Tibial nerve (tissue), 4 donors: Measurements from ENCODE around the gene WDR72. TPM values are rescaled to one million over a fixed set of nuclear protein-coding genes. Genes with fewer than 3 reads are reported as not detected.

Experiments
- DNase-seq, 2 donors: peaks; one replicate each; pipeline ENCODE4 v3.0.0-alpha.2; 2019; ENCODE audit warnings: low spot score in 2 of 2
- H3K27ac ChIP-seq, 4 donors: fragments of 200-600 bp; sonication (generic) in 3 of 4; one replicate each; pipeline ENCODE4 v1.5.1; 2017 to 2019; ENCODE audit warnings: mild to moderate bottlenecking in 1 of 4
- H3K27me3 ChIP-seq, 2 donors: fragments of 200-600 bp; sonication (generic) in 1 of 2; one replicate each; pipeline versions ENCODE4 v1.5.1 to v1.6.0; 2017 to 2019
- H3K36me3 ChIP-seq, 3 donors: fragments of 200-600 bp; sonication (generic); one replicate each; pipeline ENCODE4 v1.5.1; 2018 to 2019
- H3K4me1 ChIP-seq, 4 donors: fragments of 200-600 bp; sonication (generic) in 3 of 4; one replicate each; pipeline ENCODE4 v1.5.1; 2017 to 2019
- H3K4me3 ChIP-seq, 4 donors: fragments of 200-600 bp; sonication (generic) in 3 of 4; one replicate each; pipeline ENCODE4 v1.5.1; 2017 to 2019; ENCODE audit warnings: mild to moderate bottlenecking in 1 of 4, moderate library complexity in 1 of 4
- H3K9me3 ChIP-seq, 4 donors: fragments of 200-600 bp; sonication (generic) in 3 of 4; one replicate each; pipeline ENCODE4 v1.5.1; 2017 to 2019
- CTCF ChIP-seq, 5 experiments: fragments of 200-600 bp in 3 of 5; fragments of 450-650 bp in 2 of 5; sonication (generic) in 3 of 5; IDR thresholded peaks; one replicate each; pipeline ENCODE4 v1.5.1; 2016 to 2019; ENCODE audit warnings: antibody characterized with exemption in 5 of 5, mild to moderate bottlenecking in 3 of 5, moderate library complexity in 2 of 5
- EP300 ChIP-seq, 2 donors: sonication (generic); formaldehyde crosslinking; IDR thresholded peaks; one replicate each; pipeline ENCODE4 v1.6.1; 2017; ENCODE audit warnings: antibody characterized with exemption in 2 of 2, mild to moderate bottlenecking in 1 of 2
- POLR2A ChIP-seq, 2 donors: fragments of 450-650 bp; IDR thresholded peaks; one replicate each; pipeline ENCODE4 v1.6.1; 2017; ENCODE audit warnings: antibody characterized with exemption in 2 of 2, mild to moderate bottlenecking in 2 of 2, moderate library complexity in 2 of 2
- WGBS, 2 donors: methylation state at CpG; one replicate each; pipeline ENCODE4 v1.1.5; 2018; 5-methylcytosine and 5-hydroxymethylcytosine counted together
- total RNA-seq, 4 donors: library from RNA; depleted of rRNA; stranded (reverse); fragments of >200 nt; gene quantifications; one replicate each; pipeline ENCODE4 v1.1.0, GENCODE V29; 2016

Gene WDR72
- total RNA-seq, 4 donors from 2014 or later, result not detected

- H3K27ac ChIP-seq, result no peak overlapping the region
- H3K36me3 ChIP-seq, result no peaks in the 10 kb centered on the region
- no peak for DNase-seq
- no peak overlapping the region for H3K4me3 ChIP-seq
- no peaks in the 10 kb centered on the region for H3K4me1 ChIP-seq
- no peaks in the 10 kb centered on the region for H3K9me3 ChIP-seq
- WGBS, 2 donors, result 76 to 81% methylated on average over 3 of the region's 3 CpGs
- H3K27me3 ChIP-seq, result no peaks in the 10 kb centered on the region
- TF ChIP-seq EP300 (IDR thresholded peaks at IDR 0.05), result no peak
- TF ChIP-seq CTCF (IDR thresholded peaks at IDR 0.05), result no peak
- no peak for TF ChIP-seq POLR2A (IDR thresholded peaks at IDR 0.05)
These were observed 189.5 kb downstream of the WDR72 start for GRCh38 chr15:53569751-53570480.

- no peak overlapping the region for H3K27ac ChIP-seq
- no peaks in the 10 kb centered on the region for H3K36me3 ChIP-seq
- no peaks in the 10 kb centered on the region for H3K4me1 ChIP-seq
- DNase-seq, result no peak
- no peak overlapping the region for H3K4me3 ChIP-seq
- TF ChIP-seq EP300 (IDR thresholded peaks at IDR 0.05), result no peak
- TF ChIP-seq CTCF (IDR thresholded peaks at IDR 0.05), result no peak
- no peak for TF ChIP-seq POLR2A (IDR thresholded peaks at IDR 0.05)
- H3K9me3 ChIP-seq, result no peaks in the 10 kb centered on the region
- 61 to 65% methylated on average over 4 of the region's 4 CpGs for WGBS, 2 donors
- H3K27me3 ChIP-seq, result no peaks in the 10 kb centered on the region
These were observed 192.6 kb downstream of the WDR72 start for GRCh38 chr15:53566912-53567311.

- Histone ChIP-seq H3K4me3 (no peak overlapping the region), H3K4me1 (no peaks in the 10 kb centered on the region), H3K27ac (no peak overlapping the region), H3K9me3 (no peaks in the 10 kb centered on the region), H3K27me3 (no peaks in the 10 kb centered on the region), H3K36me3 (no peaks in the 10 kb centered on the region)
- TF ChIP-seq EP300 (IDR thresholded peaks at IDR 0.05), result no peak
- TF ChIP-seq CTCF (IDR thresholded peaks at IDR 0.05), result no peak
- no peak for TF ChIP-seq POLR2A (IDR thresholded peaks at IDR 0.05)
- DNase-seq, result no peak
- WGBS, 2 donors, result 61 to 66% methylated on average over 4 of the region's 4 CpGs
These were observed 193.7 kb downstream of the WDR72 start for GRCh38 chr15:53565721-53566120.

GRCh38 chr15:53564647-53565046 is 194.8 kb downstream of the WDR72 start:
- no peaks in the 10 kb centered on the region for H3K4me1 ChIP-seq
- H3K36me3 ChIP-seq, result no peaks in the 10 kb centered on the region
- TF ChIP-seq CTCF (IDR thresholded peaks at IDR 0.05) (no peak), EP300 (IDR thresholded peaks at IDR 0.05) (no peak), POLR2A (IDR thresholded peaks at IDR 0.05) (no peak)
- H3K27ac ChIP-seq, result no peak overlapping the region
- no peak overlapping the region for H3K4me3 ChIP-seq
- DNase-seq, result no peak
- H3K27me3 ChIP-seq, result no peaks in the 10 kb centered on the region
- no peaks in the 10 kb centered on the region for H3K9me3 ChIP-seq
- WGBS, 2 donors, result 59 to 64% methylated on average over 2 of the region's 2 CpGs

- no peaks in the 10 kb centered on the region for H3K4me1 ChIP-seq
- no peaks in the 10 kb centered on the region for H3K27me3 ChIP-seq
- TF ChIP-seq EP300 (IDR thresholded peaks at IDR 0.05) (no peak), POLR2A (IDR thresholded peaks at IDR 0.05) (no peak), CTCF (IDR thresholded peaks at IDR 0.05) (no peak)
- no peak overlapping the region for H3K4me3 ChIP-seq
- no peak for DNase-seq
- H3K9me3 ChIP-seq, result no peaks in the 10 kb centered on the region
- no peak overlapping the region for H3K27ac ChIP-seq
- 91 to 92% methylated on average over 4 of the region's 4 CpGs for WGBS, 2 donors
- H3K36me3 ChIP-seq, result no peaks in the 10 kb centered on the region
These were observed 195.8 kb downstream of the WDR72 start for GRCh38 chr15:53563627-53564026.
